GM10248 (cell line): ENCODE data around the gene DCTN3.
A peak's percentile ranks its signal among the peaks of the same experiment; 100 is the strongest.

ENCODE experiments used
- CTCF ChIA-PET: fragments of 300-600 bp; sonication (Branson Sonifier 250); formaldehyde crosslinking; extraction: SDS; loops from one replicate; lab custom pipeline; 2021; ENCODE audit warnings: antibody characterized with exemption; lab: Yijun Ruan, JAX
- POLR2A ChIA-PET: fragments of 350-650 bp; sonication (Branson Sonifier 250); formaldehyde crosslinking; extraction: SDS; loops from one replicate; lab custom pipeline; 2020; ENCODE audit warnings: antibody characterized with exemption; lab: Yijun Ruan, JAX
- DNase-seq: peaks from one replicate; pipeline ENCODE4 v3.0.0; 2012; ENCODE audit errors: extremely low spot score
- TF ChIP-seq, protein P1 (sequence below): IDR thresholded peaks from 2 replicates; pipeline ENCODE4 v1.5.1; 2012; ENCODE audit warnings: mild to moderate bottlenecking, low read depth; ENCODE audit errors: extremely low read depth, missing control alignments, control extremely low read depth

Gene DCTN3

DNA sequence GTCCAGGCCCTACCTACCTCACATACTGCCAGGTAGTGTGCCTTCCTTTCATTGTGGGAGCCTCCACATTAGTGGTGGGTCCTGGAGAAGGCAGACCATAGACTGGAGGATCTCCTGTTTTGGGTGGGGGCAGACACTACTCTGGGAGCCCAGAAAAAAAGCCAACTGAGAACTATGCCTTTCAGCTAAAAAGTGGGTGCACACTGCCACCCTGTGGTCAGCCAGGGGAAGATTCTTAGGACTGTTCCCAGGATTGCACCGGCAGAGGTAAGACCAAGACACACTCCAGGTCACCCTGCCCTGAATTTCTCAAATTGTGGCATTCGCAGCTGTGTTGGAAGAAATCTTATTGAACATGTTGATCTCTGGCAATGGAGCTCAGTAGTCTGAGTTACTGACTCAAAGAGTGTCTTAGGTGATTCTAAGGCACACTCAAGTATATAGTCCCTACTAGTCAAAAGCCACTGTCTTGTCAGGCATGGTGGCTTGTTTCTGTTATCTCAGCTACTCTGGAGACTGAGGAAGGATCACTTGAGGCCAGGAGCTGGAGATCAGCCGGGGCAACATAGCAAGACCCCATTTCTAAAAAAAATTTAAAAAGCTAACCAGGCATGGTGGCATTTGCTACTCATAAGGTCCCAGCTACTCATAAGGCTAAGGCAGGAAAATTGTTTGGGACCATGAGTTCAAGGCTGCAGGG lies 13.7 kb upstream of the DCTN3 start:
- ChIA-PET CTCF (interaction anchor here (0.6 to 12.1 kb wide), 36 partner anchors 9 to 985 kb away, joined by 3 to 328 read pairs (median 4); partner anchors contain the start of genes CCL27, DCTN3, FAM219A and FANCG), POLR2A (interaction anchor here (1.6 kb wide), 1 partner anchor 14 kb away, joined by 3 read pairs; the partner anchor contains the start of gene DCTN3)
- TF ChIP-seq, protein P1, sequence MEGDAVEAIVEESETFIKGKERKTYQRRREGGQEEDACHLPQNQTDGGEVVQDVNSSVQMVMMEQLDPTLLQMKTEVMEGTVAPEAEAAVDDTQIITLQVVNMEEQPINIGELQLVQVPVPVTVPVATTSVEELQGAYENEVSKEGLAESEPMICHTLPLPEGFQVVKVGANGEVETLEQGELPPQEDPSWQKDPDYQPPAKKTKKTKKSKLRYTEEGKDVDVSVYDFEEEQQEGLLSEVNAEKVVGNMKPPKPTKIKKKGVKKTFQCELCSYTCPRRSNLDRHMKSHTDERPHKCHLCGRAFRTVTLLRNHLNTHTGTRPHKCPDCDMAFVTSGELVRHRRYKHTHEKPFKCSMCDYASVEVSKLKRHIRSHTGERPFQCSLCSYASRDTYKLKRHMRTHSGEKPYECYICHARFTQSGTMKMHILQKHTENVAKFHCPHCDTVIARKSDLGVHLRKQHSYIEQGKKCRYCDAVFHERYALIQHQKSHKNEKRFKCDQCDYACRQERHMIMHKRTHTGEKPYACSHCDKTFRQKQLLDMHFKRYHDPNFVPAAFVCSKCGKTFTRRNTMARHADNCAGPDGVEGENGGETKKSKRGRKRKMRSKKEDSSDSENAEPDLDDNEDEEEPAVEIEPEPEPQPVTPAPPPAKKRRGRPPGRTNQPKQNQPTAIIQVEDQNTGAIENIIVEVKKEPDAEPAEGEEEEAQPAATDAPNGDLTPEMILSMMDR = peak; percentile 87
- peak; percentile 73 for DNase-seq

DNA sequence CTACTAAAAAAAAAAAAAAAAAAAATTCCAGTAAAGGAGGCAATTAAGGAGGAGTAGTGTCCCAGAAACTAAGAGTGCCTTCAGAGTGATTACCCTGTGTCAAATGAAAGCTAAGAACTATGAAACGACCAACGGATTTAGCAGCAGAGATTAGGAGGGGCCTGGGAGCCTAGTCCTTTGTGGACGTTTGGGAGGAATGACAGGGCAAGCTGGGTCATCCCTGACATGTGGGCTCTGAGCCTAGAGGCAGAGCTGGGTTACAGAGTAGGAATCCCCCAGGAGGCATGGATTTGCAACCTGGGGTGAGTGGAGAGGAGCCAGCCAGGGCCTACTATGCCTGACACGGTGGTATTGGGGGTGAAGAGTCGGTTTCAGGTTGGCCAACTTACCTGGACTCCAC lies 12.9 kb upstream of the DCTN3 start:
- TF ChIP-seq, protein P1 = no peak
- ChIA-PET POLR2A (no interaction called here), CTCF (interaction anchor here (0.6 to 12.1 kb wide), 21 partner anchors 8 to 419 kb away, joined by 3 to 328 read pairs (median 8); partner anchors contain the start of genes CCL27, DCTN3, FAM219A and GALT)
- no peak for DNase-seq

DNA sequence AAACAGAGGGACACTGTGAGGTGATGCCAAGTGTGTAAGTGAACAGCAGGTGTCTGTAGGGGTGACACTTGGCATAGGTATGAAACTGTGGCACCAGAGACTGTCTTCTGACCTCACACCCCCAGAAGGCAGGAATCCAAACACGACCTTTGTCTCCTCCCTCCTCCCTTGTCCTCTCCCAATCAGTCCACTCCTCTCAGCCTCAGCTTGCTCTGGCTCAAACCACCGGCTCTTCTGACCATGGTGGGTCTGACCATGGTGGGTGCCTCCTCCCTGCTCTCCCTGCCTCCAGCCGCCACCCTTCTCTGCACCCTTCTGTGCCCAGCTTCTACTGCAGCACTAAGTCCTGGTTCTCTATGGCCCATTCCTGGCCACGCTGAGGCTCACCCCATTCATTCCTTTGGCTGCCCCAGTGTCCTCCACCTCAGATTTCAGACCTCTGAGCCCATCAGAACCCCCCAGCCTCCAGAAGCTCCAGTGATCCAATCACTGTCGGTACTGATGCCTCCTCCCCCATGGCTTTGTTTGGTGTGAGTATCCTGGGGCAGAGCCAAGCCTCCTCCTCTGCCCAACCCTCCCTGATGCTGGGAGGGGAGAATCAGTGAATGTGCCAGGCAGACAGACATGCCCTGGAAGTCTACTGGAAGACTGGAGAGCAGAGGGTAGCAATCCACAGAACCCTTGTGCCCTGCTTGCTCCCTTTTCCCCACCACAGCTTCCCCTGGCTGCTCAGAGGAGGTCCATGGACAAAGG lies 10.3 kb upstream of the DCTN3 start:
- TF ChIP-seq, protein P1 = no peak
- CTCF ChIA-PET = interaction anchor here (1.0 to 12.1 kb wide), 7 partner anchors 9 to 83 kb away, joined by 3 to 328 read pairs (median 7); partner anchors contain the start of genes DCTN3, GALT and RPP25L
- POLR2A ChIA-PET = no interaction called here
- DNase-seq = no peak

DNA sequence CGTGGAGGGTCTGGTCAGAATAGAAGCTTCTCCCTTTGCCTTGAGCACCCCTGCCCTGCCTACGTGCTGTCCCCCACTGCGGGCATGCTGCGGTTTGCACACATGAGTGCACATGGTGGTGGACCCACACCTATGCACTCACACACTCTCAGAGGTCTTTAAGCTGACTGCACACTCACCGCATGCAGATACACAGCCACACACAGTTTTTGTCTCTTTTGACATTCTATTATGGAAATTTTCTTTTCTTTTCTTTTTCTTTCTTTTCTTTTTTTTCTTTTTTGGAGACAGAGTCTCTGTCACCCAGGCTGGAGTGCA lies 9.2 kb upstream of the DCTN3 start:
- DNase-seq = no peak
- ChIA-PET CTCF (interaction anchor here (1.0 to 12.1 kb wide), 5 partner anchors 9 to 82 kb away, joined by 3 to 328 read pairs (median 7); partner anchors contain the start of genes DCTN3, RPP25L and SIGMAR1), POLR2A (no interaction called here)
- TF ChIP-seq, protein P1 = no peak

DNA sequence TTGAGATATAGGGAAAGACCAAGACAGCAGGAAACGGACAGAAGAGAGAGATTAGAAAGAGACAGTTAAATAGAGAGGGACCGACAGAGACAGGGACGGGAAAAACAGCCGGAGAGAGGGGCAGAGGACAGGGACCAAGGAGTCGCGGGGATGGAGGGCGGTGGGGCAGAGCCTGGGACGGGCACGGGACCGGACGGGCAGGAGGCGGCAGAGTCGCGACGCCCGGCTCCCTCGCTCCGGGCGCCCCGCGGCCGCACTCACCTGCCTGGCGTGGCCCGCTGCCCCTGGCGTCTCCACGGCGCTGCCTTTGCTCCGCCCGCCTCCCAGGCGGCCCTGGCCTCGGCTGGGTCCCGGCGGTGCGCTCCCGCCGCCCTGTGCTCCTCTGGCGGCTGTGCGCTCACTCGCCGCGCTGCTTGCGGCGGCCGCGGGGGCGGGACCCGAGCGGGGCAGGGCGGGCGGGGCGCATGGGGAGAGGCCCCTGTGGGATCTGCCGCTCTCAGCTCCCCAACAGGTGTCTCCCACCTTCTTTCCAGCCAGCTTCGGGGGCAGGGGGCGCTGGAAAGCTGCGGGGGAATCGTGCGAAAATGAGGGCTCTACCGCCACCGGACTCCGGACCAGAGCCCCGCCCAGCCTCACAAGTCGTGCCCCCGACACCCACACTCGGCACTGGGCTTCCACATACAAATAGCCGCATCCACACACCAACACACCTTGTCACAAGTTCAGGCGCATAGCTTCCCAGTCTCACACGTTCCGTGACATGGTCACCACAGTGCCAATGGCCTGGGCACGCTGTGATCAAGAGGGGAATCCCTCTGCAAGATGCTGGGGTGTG lies 8.6 kb upstream of the DCTN3 start, which contains the start of gene ARID3C:
TSS of gene ARID3C (minus strand) at position 411 of the 835 bp plus-strand sequence. CDS start 1,052 bp downstream, outside the sequence.
- TF ChIP-seq, protein P1 = no peak
- CTCF ChIA-PET = interaction anchor here (1.4 to 12.1 kb wide), 4 partner anchors 9 to 81 kb away, joined by 4 to 328 read pairs (median 7); partner anchors contain the start of genes DCTN3, RPP25L and SIGMAR1
- POLR2A ChIA-PET = no interaction called here
- peak; percentile 50 for DNase-seq
